ENCODE measurements around the gene KLHL14.

KLHL14 gene

GRCh38 chr18:32770666-32771168, 2.1 kb downstream of the KLHL14 start:
- DNase-seq (ENCODE audit: low read depth in 2 of 2): no peak

GRCh38 chr18:32770054-32770665, 2.7 kb downstream of the KLHL14 start:
- DNase-seq (ENCODE audit: low read depth in 2 of 2): no peak

DNA sequence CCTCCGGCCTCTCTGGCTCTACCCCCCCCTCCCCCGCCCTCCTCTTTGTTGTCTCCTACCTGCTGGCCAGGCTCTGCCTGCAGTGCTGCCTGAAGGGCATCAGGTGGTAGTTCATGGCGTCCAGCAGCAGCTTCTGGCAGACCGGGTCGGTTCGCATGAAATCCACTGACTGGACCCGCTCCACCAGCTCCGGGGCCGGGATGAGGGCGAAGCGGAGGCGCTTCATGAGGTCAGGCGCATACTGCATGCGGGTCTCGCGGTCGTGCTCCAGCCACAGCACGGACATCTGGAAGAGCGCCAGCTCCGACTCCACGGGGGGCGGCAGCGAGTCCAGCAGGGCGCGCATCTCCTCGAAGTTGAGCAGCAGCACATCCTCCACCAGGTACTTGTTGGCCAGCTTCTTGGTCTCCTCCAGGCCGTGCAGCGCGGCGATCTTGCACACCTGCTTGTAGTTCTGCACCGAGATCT, 3.2 kb downstream of the KLHL14 start:
- DNase-seq (ENCODE audit: low read depth in 2 of 2): no peak

- DNase-seq (ENCODE audit: low read depth in 2 of 2): no peak
Observed at GRCh38 chr18:32769071-32769585, 3.7 kb downstream of the KLHL14 start.

DNA sequence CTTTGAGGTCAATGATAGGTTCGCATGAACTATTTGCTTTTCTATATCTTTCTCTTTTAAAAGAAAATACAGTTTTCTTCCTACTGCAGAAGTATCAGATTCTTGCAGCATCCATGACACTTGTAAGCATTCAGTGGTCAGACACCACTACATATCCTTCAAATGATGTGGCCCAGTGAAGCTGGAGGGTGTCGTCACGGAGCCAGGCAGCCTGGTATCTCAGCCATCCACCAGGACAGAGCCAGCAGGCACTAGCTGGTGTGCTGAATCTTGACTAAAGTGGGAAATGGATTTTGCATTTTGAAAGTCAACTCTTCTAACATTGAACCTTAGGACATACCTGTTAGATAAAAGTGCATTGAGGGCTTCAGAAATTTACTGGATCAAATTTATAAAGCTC, 5.4 kb downstream of the KLHL14 start:
- DNase-seq (ENCODE audit: low read depth in 2 of 2): no peak

DNA sequence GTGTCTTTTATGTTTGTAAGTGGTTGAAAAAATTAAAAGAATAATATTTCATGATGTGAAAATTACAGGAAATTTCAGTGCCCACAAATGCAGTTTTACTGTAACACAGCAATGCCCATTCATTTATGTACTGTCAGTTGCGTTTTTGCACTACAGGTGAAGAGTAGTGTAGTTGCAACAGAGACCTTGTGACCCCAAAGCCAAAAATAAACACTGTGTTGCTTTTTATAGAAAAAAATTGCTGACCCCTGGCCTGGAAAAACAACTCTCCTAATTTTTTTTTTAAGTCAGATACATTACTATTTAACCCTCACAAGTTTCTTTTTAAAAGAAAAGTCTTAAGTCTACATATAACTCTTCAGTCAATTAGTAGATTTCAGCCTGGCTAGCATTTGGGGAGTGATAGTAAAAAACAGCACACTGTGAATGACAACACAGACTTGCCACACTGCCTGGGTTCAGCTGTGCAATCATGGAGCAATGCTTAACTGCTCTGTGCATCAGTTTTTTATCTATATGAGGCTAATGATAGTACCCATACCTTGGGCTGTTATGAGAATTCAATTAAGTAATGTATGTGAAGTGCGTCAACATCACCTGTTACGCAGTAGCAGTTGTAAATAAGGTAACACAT, 8.1 kb downstream of the KLHL14 start:
- DNase-seq (ENCODE audit: low read depth in 2 of 2): no peak

GRCh38 chr18:32763293-32763692, 9.5 kb downstream of the KLHL14 start:
- no peak for DNase-seq (ENCODE audit: low read depth in 2 of 2)

GRCh38 chr18:32761231-32761630, 11.6 kb downstream of the KLHL14 start:
- no peak for DNase-seq (ENCODE audit: low read depth in 2 of 2)

DNA sequence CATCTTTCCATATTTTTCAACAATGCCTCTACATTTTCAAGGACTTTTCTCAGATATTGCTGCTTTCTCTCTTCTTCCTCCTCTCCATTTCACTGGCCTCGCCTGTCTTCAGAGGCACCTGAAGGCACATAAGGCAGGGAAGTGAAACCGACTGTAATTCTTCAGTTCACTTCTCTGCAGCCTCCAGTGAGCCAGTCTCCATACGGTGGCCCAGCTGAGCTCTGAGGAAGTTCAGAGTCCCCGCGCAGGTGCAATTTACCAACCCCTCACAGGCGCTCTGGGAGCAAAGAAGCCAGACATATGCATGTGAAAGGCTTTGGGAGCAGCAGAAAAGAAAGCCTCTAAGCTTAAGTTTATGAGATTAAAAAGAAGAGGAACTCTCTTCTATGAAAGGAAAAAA, 12.4 kb downstream of the KLHL14 start:
- no peak for DNase-seq (ENCODE audit: low read depth in 2 of 2)

DNA sequence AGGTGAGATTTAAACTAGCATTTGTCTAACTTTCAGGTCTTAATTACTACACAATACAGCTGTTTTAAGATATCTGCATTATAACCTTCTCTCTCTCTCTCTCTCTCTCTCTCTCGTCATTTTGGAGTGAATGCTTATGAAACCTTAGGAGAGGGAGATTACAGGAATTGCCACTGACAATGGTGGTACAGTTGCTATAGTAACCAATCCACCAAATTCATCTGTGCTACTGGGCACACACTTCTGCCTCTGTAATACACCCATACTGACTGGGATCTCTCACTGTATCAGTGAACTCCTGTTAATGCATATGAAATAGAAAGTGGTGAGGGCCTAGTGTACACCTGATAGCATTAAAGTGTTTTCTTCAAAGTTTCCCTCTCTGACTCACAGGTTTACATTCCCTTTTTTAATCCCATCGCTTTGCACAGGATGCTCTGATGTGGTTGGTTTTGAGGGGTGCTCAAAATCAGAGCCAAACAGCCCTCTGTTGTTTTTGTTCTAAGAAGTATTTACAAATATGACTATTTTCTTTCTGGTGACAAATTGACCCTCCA, 13.1 kb downstream of the KLHL14 start:
- DNase-seq (ENCODE audit: low read depth in 2 of 2): no peak

DNA sequence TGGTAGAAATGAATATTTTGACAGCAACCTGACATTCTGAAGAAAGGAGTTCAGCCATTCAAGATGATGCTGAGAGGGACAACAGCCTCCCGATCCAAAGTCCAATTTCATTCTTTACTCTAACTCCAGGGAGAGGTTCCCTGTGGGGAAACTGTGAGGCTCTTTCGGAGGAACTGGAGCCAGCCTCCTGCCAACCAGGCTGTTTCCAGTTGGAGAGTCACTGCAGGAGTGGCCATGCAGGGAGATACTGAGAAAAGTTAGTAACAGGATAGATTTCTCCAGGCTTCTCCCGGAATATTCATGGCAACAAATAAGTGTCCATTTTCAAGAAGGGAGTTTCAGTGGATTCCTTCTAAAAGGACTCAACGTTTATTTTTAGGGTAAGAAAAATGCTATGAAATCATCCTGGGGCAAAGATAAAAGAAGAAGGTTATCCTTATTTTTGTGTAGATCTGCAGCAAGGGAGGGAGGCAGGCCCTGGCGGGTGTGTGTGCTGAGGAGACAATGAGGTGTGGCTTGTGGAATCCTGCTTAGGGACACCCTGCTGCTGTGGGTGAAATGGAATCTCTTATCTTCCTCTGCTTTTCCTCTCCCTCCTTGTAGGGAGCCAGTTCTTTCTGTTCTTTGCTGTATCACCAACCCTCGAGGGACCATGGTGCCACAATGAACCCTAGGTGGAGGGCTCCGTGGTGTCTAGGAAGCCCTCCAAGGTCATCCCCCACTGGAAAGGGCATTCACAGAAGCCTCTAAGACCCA, 18.1 kb downstream of the KLHL14 start:
- no peak for DNase-seq (ENCODE audit: low read depth in 2 of 2)

DNA sequence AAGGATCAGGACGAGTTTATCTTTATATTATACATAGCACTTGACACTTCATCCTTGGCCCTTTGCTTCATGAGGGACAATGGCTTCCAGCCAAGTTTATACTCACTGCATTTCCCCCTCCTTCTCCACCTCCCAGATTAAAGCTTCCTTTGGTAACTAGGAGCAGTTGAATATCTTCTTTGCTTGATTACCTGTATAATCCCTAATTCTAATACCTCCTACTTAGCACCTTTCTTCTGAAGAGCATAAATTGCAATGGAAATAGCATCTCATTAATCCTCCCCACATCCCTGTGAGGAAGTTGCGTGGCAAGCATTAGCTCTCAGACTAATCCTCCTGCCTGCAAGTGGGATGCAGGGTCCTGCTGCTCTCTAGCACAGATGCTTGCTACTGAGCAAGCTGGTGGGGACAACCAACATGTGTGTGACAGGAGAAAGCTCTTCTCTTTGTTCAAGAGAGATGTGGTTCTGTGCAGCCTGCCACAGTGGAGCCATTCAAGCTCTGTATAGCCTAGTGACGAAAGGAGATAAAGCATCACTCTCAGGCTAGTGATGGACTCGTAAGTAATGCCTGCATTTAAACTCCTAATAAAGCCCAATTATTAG, 19.1 kb downstream of the KLHL14 start:
- no peak for DNase-seq (ENCODE audit: low read depth in 2 of 2)

DNA sequence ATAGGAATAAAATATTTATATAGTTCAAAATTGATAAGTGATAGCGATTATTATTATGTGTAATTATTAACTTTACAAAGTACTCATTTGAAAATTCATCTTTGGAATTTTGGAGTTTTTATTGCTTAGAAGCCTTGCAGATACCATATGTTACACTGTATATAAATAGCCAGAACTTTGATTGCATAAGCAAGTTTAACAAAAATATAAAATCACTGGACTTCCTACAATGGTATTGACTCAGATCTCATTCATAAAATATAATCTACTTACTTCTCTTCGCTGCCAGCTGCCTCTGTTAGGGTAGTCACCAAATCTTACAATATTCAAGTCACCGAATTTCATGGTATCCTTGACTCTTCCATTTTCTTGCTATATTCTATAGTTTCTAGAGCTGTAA, 22.5 kb downstream of the KLHL14 start:
- no peak for DNase-seq (ENCODE audit: low read depth in 2 of 2)

- no peak for DNase-seq (ENCODE audit: low read depth in 2 of 2)
Observed at GRCh38 chr18:32749809-32750208, 23.0 kb downstream of the KLHL14 start.

DNA sequence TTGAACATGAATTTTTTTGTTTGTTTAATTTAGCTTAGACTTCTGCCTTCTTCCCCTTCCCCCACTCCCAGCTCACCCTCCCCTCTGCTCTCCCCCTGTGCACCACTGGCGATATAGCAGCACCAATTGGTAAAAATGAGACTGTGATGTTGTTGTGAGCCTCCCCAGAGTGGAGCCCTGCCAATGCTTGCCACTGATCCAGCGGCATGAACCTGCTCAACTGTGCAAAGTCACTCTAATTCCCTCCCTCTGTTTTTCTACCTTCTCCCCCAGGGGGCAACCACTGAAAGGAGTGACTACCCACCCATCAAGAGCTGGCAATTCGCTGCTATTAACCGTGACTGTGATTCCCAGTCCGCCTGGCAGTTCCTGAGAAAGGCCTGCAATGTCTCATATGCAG, 30.2 kb downstream of the KLHL14 start:
- DNase-seq (ENCODE audit: low read depth in 2 of 2): no peak

GRCh38 chr18:32735781-32736180, 37.0 kb downstream of the KLHL14 start:
- no peak for DNase-seq (ENCODE audit: low read depth in 2 of 2)

- DNase-seq (ENCODE audit: low read depth in 2 of 2): no peak
Observed at GRCh38 chr18:32734442-32734841, 38.4 kb downstream of the KLHL14 start.

- DNase-seq (ENCODE audit: low read depth in 2 of 2): no peak
Observed at GRCh38 chr18:32732165-32732564, 40.7 kb downstream of the KLHL14 start.

DNA sequence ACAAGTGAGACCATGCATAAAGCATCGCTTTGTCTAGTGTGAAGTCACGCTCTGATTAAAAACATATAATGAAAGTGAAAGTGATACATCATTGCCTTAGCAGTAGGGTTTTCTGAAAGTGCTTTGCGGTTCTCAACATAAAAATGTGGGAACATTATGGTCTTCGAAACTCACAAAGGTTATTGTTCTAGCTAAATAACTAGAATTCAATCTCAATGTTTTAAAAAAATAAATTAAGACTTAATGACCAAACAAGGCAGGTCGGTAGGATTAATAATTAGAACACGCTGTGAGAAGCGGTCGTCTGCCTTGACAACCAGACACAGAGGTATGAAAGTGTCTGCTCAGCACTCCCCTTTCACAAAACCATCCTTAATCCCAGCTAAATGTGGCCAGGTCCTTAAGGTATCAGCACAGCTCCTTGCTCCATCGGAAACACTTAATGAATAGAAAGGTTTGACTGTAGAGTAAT, 42.2 kb downstream of the KLHL14 start:
- no peak for DNase-seq (ENCODE audit: low read depth in 2 of 2)

- no peak for DNase-seq (ENCODE audit: low read depth in 2 of 2)
Observed at GRCh38 chr18:32730068-32730467, 42.8 kb downstream of the KLHL14 start.

DNA sequence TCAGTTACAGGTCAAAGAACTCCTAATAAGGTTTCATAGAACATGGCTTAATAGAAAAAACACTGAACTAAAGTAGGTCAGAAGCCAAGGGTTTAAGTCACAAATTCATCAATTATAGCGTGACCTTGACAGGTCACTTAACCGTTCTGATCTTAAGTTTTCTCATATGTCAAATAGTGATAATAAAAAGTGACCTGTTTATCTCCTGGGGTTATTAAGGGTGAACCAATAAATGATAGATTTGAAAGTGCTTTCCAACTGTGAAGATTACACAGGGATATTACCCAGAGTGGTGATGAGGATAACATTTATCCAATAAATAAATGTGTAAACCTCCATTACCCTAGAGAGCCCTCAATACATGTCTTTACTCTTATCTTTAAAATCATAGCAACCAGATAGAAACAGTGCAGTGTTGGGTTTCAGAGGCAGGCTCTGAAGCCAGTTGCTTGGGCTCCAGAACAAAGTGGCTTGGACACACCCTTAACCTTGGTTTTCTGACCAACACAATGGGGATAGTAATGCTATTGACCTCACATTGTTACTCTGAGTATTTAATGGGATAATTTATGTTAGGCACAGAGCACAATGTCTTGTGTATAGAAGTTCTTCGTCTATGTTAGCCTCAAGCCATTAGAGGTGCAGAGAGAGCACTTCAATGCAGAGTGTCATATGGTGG, 48.6 kb downstream of the KLHL14 start:
- DNase-seq (ENCODE audit: low read depth in 2 of 2): no peak

Measured in stimulated activated CD4-positive, alpha-beta T cell treated with anti-CD3 and anti-CD28 coated beads, Interleukin-1b, Interleukin-23, amount 100 ng/mL, for 1 hour (primary cell).